ENCODE measurements around the gene CFAP141.

The CFAP141 gene

GRCh38 chr1:154206196-154206595 lies at the start of gene CFAP141:
Gene CFAP141, minus strand, starts transcription at chr1:154206333. Its CDS starts 26 bp downstream, at chr1:154206307.
- TF ChIP-seq, protein P1, sequence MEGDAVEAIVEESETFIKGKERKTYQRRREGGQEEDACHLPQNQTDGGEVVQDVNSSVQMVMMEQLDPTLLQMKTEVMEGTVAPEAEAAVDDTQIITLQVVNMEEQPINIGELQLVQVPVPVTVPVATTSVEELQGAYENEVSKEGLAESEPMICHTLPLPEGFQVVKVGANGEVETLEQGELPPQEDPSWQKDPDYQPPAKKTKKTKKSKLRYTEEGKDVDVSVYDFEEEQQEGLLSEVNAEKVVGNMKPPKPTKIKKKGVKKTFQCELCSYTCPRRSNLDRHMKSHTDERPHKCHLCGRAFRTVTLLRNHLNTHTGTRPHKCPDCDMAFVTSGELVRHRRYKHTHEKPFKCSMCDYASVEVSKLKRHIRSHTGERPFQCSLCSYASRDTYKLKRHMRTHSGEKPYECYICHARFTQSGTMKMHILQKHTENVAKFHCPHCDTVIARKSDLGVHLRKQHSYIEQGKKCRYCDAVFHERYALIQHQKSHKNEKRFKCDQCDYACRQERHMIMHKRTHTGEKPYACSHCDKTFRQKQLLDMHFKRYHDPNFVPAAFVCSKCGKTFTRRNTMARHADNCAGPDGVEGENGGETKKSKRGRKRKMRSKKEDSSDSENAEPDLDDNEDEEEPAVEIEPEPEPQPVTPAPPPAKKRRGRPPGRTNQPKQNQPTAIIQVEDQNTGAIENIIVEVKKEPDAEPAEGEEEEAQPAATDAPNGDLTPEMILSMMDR (IDR thresholded peaks at IDR 0.05; ENCODE audit: borderline replicate concordance, control extremely low read depth, extremely low read depth, insufficient read depth, missing control alignments) = no peak
- no peak for DNase-seq (ENCODE audit: low spot score)
- in situ Hi-C loops (cut with MboI; ENCODE audit: low sequenced_read_pairs, unreplicated experiment) = no loop called here

GRCh38 chr1:154253671-154254070 lies 47.5 kb upstream of the CFAP141 start:
- no peak for DNase-seq (ENCODE audit: low spot score)
- in situ Hi-C loops (cut with MboI; ENCODE audit: low sequenced_read_pairs, unreplicated experiment) = no loop called here
- TF ChIP-seq, protein P1 (IDR thresholded peaks at IDR 0.05; ENCODE audit: borderline replicate concordance, control extremely low read depth, extremely low read depth, insufficient read depth, missing control alignments) = no peak

- TF ChIP-seq, protein P1 (IDR thresholded peaks at IDR 0.05; ENCODE audit: borderline replicate concordance, control extremely low read depth, extremely low read depth, insufficient read depth, missing control alignments) = no peak
- DNase-seq (ENCODE audit: low spot score) = no peak
- in situ Hi-C loops (cut with MboI; ENCODE audit: low sequenced_read_pairs, unreplicated experiment) = no loop called here
These were observed 35.7 kb upstream of the CFAP141 start for GRCh38 chr1:154241703-154242351.

DNA sequence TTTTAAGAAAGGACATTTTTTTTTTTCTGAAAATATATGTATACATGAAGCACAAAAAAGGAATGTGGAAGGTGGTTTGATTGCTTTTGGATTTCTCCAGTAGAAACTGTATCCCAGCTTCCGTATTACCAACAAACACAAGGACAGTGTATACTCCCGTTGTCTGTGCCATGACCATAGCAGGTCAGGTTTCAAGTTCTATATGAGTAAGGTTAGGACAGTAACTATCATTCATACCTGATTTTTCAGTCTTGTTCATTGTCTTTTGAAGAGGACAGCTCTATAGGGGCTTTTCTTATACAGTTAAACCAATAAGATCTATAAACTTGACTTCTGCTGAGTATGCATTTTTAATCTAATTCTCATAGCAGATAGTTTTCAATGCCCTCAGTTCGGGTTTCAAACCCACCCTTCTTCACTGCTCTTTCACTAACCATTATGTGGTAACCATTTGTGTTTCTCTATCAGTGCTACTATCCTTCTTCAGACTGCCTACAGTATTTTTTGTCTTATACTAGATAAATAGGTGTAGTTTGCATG lies 34.2 kb upstream of the CFAP141 start:
- no peak for DNase-seq (ENCODE audit: low spot score)
- TF ChIP-seq, protein P1 (IDR thresholded peaks at IDR 0.05; ENCODE audit: borderline replicate concordance, control extremely low read depth, extremely low read depth, insufficient read depth, missing control alignments) = no peak
- in situ Hi-C loops (cut with MboI; ENCODE audit: low sequenced_read_pairs, unreplicated experiment) = no loop called here

- TF ChIP-seq, protein P1 (IDR thresholded peaks at IDR 0.05; ENCODE audit: borderline replicate concordance, control extremely low read depth, extremely low read depth, insufficient read depth, missing control alignments) = no peak
These were observed 33.4 kb upstream of the CFAP141 start for GRCh38 chr1:154239491-154239890.

GRCh38 chr1:154237880-154238506 lies 31.9 kb upstream of the CFAP141 start:
- in situ Hi-C loops (cut with MboI; ENCODE audit: low sequenced_read_pairs, unreplicated experiment) = no loop called here
- TF ChIP-seq, protein P1 (IDR thresholded peaks at IDR 0.05; ENCODE audit: borderline replicate concordance, control extremely low read depth, extremely low read depth, insufficient read depth, missing control alignments) = no peak
- no peak for DNase-seq (ENCODE audit: low spot score)

More at GRCh38 chr1:154239491-154239890, 33.4 kb upstream of the CFAP141 start:
- no peak for DNase-seq (ENCODE audit: low spot score)
- in situ Hi-C loops (cut with MboI; ENCODE audit: low sequenced_read_pairs, unreplicated experiment) = no loop called here

Measured in GM13976 (cell line).